Embryonic facial prominence (tissue), 1 donor: ENCODE data around the gene BRD4.
A peak's percentile ranks its signal among the peaks of the same experiment; 100 is the strongest.
"Not testable (repeated sequence)": the region's sequence is repeated elsewhere in the genome, so short reads cannot be mapped to it uniquely, and the experiment has no call there.

ENCODE experiments used
- DNase-seq: peaks from one replicate; pipeline ENCODE4 v3.0.0-alpha.2; 2016; ENCODE audit errors: extremely low spot score

BRD4 gene

DNA sequence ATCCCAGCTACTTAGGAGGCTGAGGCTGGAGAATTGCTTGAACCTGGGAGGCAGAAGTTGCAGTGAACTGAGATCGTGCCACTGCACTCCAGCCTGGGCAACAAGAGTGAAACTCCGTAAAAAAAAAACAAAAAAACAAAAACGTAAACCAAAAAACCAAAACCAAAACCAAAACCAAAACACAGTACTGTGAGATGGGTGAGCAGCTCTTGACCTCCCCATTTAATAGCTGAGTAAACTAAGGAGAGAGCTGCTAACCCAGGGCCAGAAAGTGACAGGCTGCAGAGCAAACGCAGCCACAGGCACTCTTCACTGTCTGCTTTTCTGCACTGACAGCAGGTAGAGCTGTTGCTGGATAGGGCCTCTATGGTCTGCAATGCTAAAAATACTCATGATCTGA is 27.7 kb upstream of the BRD4 start:
- not testable (repeated sequence) for DNase-seq

GRCh38 chr19:15358918-15359317 is 26.6 kb upstream of the BRD4 start:
- DNase-seq = no peak

DNA sequence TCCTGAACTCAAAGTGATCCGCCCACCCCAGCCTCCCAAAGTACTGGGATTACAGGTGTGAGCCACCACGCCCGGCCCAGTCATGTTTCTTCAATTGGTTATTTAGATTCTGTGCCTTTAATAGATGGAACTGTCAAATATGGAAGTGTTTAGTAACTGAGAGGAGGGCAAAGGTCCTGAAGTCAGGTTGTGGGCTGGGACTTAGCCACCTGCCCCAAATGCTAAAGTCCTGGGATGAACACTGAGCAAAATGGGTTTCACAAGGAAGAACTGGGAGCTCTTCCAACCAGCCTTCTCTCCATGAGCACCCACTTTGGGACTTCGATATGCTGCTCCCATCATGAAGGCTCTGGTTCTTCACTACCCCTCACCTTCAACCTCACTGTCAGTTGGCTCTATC is 25.6 kb upstream of the BRD4 start:
- DNase-seq = no peak

DNA sequence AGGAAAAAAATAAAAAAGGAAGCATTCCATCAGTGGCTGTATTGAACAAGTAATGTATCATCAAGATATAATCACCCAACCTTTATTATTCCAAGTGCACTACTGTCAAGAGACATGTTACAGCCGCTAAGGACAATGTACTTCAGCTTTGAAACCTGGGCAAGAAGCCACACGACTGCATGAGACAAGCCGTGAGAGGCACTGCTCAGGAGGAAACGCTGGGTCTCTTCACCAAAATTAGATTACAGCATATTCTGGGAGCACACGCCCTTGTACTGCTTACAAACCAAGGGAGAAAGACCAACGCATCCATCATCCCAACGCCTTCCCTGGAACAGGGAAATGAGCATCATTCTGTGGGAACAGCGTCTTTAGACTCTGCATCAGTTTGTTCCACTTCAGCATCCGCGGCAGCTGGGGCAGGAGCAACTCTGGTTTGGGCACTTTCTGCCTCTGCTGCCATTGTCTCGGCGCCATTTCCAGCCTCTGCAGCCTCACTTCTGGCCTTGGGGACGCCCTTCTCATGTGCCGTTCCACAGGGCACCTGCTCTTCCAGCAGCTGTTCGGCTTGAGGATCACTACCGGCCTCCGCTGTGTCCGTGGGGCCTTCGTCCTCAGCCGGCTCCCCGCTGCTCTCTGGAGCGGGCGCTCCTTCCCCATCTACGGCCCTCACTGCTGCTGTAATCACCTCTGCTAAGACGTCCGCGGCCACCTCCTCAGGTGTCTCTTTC is 22.4 kb upstream of the BRD4 start:
- no peak for DNase-seq

- DNase-seq = no peak
Observed at GRCh38 chr19:15353908-15354307, 21.6 kb upstream of the BRD4 start.

DNA sequence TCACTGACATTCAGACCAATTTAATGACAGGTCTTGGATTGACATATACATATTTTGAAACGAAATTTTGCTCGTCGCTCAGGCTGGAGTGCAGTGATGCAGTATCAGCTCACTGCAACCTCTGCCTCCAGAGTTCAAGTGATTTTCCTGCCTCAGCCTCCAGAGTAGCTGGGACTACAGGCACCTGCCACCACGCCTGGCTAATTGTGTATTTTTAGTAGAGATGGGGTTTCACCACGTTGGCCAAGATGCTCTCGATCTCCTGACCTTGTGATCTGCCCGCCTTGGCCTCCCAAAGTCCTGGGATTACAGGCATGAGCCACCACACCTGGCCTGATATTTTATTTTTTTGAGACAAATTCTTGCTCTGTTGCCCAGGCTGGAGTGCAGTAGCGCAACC is 20.2 kb upstream of the BRD4 start:
- DNase-seq = not testable (repeated sequence)

DNA sequence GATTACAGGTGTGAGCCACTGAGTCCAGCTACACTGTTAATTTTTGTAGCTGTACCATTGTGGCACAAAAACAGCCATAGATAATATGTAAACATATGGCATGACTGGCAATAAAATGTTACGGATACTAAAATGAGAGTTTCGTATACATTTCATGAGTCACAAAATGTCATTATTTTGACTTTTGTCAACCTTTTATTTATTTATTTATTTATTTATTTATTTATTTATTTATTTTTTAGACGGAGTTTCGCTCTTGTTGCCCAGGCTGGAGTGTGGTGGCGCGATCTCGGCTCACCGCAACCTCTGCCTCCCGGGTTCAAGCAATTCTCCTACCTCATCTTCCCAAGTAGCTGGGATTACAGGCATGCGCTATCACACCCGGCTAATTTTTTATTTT is 9.0 kb upstream of the BRD4 start:
- DNase-seq = not testable (repeated sequence)

DNA sequence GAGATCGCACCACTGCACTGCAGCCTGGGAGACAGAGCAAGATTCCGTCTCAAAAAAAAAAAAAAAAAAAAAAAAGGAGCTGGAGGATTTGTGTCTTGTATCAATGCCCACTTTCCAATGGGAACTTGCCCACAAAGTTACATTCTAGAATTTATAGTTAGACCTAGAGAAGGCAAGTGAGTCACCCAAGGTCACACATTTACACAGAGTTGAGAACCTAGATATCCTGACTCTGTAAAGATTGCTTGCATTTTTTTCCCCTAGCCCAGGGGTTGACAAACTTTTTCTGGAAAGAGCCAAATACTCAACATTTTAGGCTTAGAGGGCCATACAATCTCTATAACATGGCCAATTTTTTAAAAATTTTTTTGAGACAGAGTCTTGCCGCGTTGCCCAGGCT is 7.7 kb upstream of the BRD4 start:
- no peak for DNase-seq

- no peak for DNase-seq
Observed at GRCh38 chr19:15337202-15337601, 4.9 kb upstream of the BRD4 start.

DNA sequence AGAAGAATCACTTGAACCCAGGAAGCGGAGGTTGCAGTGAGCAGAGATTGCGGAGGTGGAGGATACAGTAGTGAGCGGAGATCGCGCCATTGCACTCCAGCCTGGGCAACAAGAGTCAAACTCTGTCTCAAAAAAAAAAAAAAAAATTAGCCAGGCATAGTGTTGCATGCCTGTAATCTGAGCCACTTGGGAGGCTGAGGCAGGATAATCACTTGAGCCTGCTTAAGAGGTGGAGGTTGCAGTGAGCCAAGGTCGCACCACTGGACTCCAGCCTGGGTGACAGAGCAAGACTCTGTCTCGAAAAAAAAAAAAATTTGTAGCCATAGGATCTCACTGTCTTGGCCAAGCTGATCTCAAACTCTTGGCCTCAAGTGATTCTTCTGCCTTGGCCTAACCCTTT is 3.7 kb upstream of the BRD4 start:
- DNase-seq = not testable (repeated sequence)

DNA sequence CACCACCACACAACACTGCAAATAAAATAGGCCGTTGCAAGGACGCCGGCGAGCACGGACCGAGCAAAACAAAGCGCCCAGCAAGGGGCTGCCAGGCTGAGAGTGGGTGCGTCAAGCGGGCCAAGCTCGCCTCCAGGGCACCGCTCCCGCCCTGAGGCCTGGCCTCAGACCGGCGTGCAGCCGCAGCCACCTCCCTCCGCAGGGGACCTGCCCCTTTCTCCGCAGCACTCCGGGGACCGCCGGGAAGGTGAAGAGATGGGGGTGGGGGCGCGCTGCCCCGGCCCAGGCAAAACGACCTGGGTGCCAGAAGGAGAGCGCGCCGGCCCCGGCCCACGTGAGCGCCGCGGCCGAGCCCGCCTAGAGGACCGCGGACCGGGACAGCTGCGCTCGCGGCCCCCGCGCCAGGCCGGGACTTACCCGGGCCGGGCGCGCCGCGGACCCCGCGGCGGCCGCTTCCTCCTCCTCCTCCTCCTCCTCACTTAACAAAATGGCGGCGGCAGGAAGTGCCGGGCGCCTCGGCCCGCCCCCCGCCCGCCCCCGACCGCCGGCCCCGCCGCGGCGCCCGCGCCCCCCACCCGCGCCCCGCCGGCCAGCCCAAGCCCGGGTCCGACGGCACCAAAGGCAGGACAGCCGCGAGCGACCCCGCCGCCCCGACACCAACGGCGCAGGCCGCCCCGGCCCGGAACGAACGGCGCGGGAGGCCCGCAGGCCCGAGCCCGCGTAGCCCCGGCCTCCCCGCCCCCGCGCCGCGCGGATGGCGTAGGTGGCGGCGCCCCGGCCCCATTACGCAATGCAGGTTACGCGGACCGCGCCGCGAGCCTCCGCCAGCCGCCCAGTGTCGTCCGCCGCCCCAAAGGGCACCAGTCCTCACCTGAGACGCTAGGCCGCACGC is 674 bp downstream of the BRD4 start:
- DNase-seq = no peak

DNA sequence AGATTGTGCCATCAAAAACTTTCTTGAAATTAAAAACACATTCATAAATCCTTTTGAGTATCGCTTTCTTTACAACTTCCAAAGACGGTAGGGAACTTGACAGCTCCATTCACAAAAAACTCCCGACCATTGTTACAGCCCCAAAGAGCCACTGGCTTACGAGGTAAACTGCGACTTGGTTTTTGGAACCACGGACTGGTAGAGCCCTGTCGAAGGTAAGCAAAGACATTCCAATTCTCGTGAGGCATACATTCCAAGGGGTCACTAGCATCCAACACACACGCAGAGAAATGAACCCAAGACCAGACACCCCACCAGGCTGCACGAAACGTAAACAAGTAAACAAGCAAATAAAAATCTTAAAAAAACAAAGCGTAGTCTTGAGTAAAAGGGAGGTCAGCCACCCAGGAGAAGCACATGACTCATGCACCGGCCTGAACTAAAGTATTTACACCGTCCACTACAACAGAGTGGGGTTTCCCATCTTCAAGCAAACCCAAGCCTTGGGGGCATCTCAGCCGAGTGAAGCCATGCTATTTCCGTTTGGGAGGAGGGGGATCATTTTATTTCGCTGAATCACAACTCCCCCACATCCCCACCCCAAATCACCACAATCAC is 1.4 kb downstream of the BRD4 start:
- DNase-seq = no peak

GRCh38 chr19:15328312-15328711 is 4.0 kb downstream of the BRD4 start:
- no peak for DNase-seq

DNA sequence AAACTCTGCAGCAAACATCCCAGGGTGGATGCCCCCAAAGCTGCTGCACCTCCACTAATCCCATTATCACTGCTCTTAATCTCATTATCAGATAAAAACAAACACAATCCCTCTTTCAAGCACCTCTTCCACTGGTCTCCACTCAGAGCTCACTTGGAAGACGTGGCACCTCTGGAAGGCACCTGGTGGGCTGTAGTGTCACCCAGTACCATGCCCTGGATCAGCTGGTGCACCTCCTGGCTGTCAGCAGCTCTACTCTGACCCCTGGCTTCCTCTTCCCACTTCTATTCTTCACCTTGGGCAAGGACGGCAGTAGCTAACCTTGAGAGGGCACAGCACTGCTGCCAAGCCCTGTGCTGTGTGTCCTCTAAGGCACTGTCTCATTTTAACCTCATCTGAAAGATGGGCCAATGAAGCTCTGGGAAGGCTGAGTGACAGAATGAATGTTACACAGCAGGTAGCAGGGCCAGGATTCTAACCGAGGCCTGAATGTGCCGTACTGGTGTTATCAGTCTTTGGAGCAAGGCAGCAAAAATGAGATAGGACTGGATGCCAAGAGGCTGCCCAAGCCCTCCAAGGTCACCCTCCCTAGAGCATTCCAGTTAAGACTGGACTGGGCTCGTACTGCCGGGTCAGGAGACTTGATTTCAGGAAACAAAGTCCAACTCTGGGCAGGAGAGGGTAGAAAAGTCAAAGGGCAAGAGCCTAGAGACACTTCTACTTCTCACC is 7.4 kb downstream of the BRD4 start:
- DNase-seq = no peak

GRCh38 chr19:15323496-15324235 is 8.7 kb downstream of the BRD4 start:
- DNase-seq = no peak

- no peak for DNase-seq
Observed at GRCh38 chr19:15321739-15322138, 10.6 kb downstream of the BRD4 start.

GRCh38 chr19:15320116-15320515 is 12.2 kb downstream of the BRD4 start:
- DNase-seq = peak; percentile 64

DNA sequence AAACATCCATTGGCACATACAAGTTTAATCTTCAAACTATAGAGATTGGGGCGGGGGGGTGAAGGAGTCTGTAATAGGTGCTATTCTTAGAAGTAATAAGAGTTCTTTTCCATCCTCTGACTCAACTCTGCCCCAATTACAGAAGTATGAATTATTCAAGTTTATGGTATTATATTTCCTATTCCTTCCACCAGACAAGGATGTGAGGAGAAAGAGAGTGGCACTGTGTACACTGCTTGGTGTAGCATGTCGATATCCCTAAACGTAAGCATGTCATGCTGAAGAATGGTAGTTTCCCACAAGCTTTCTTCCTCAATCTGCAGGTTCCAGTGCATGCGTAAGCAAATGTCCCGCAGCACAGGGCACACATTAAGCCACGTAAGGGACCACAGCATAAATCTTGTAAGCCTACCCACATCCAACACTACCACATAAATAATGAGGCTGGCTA is 14.1 kb downstream of the BRD4 start:
- no peak for DNase-seq

- no peak for DNase-seq
Observed at GRCh38 chr19:15317392-15318071, 14.8 kb downstream of the BRD4 start.

DNA sequence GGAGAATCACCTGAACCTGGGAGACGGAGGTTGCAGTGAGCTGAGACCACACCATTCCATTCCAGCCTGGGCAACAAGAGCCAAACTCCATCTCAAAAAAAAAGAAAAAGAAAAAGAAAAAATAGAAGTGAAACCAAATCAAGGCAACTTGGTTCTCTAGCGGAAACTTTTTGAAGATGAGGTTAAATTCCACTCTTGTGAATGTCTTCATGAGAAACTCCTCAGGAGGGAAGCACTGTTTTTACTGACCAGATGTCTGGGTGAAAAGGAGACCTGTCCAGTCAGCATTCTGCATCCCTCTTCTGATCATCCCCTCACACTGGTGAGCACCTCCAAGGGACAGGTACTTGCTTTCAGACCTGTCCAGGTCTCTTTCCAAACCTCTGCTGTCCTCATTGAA is 15.8 kb downstream of the BRD4 start:
- DNase-seq = no peak

DNA sequence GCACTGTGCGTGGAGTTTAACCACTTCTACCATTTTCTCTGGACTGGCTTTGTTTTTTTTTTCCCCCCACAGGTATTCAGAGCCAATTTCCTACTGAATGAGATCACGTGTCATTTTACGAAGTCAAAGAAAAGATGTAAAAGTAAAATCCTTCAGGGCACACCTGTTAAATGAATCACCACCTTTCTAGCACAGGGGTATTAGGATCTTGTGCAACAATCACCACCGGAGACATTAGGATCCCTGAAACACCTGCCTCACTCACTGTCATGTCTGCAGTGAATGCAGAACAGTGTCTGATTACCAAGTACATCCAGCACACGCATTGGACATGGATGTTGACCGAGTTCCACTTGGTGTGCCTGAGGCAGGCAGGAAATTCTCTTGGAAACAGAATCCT is 17.2 kb downstream of the BRD4 start:
- DNase-seq = no peak
